Measurements from ENCODE around the gene AXIN1.

DNA sequence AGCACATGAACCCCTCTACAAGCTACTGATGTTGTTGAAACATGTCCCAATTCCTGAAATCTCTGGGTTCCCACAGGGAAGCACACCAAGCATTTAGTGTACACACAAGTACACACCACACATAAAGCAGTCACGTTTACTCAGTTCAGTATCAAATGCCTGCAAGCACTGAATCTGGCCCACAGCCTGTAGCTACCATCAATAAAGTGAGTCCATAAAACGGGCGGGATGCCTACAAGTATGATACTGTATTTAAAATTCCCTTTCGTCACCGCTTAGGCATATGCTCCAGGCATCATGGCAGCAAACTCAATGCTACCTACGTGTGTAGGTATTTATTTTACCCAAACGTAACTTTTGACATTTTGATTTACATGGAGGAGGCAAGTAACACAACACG lies 2.3 kb downstream of the AXIN1 start:
- TF ChIP-seq TAF1 (IDR thresholded peaks at IDR 0.05; ENCODE audit: borderline replicate concordance, low read depth, low read length) (no peak), POLR2A (IDR thresholded peaks at IDR 0.05; ENCODE audit: low read depth, low read length) (no peak), POLR2AphosphoS5 (IDR thresholded peaks at IDR 0.05; ENCODE audit: low read depth, low read length) (no peak)

Measured in GM12892 (cell line).